K562 (cell line): ENCODE results near the gene LGALS12. TPM values are rescaled to one million over a fixed set of nuclear protein-coding genes. Genes with fewer than 3 reads are reported as not detected.

Experiments used
- ATAC-seq: fragments of 200-7000 bp; cut with Tn5 transposase; 3 replicates; pipeline ENCODE4 v1.9.1; 2020; ENCODE audit warnings: moderate library complexity
- BruUV-seq: library from RNA; stranded (reverse); fragments of 400-500 nt; replicated peaks from 2 replicates; lab custom pipeline; 2021; lab: Mats Ljungman, UMichigan
- CTCF ChIA-PET: fragments of 300-600 bp; formaldehyde crosslinking; extraction: SDS; loops from one replicate; lab custom pipeline; 2021; ENCODE audit warnings: low intra/inter-chr PET ratio; lab: Yijun Ruan, JAX
- POLR2A ChIA-PET: fragments of 300-600, 350-650 bp; sonication (Branson Sonifier 250); formaldehyde crosslinking; extraction: SDS; loops from one replicate; lab custom pipeline; 2021; ENCODE audit warnings: antibody characterized with exemption, inconsistent platforms; lab: Yijun Ruan, JAX
- DNase-seq, 4 experiments: peaks; one replicate each; pipeline versions ENCODE4 v3.0.0 to v3.0.0-alpha.2; 2011 to 2018; ENCODE audit warnings: low spot score in 3 of 4, mixed read lengths in 3 of 4; ENCODE audit errors: extremely low read depth in 1 of 4
- FAIRE-seq: peaks from 2 replicates; lab custom pipeline; 2011; peaks lifted over from hg19 to GRCh38; lab: Jason Lieb, UNC
- H2AFZ ChIP-seq: 2 replicates; pipeline ENCODE4 v1.6.0; 2011; ENCODE audit warnings: low read depth, low read length, control low read depth, inconsistent platforms
- H3K27ac ChIP-seq: fragments of 200-600 bp; 3 replicates; pipeline ENCODE4 v1.8.0; 2011; ENCODE audit warnings: low read depth, mild to moderate bottlenecking, control low read depth, inconsistent platforms, low read length, moderate library complexity, mixed read lengths; ENCODE audit errors: extremely low read depth
- H3K27me3 ChIP-seq, 2 experiments: fragments of 300-600 bp in 1 of 2; 2 replicates in 1 of 2; 3 replicates in 1 of 2; pipeline versions ENCODE4 v1.6.0 to v1.8.0; 2011; ENCODE audit warnings: inconsistent platforms in 2 of 2, low read length in 2 of 2, mild to moderate bottlenecking in 1 of 2, mixed read lengths in 1 of 2, moderate library complexity in 1 of 2; ENCODE audit not compliant: control insufficient read depth in 2 of 2, insufficient read depth in 2 of 2
- H3K36me3 ChIP-seq: fragments of 300-600 bp; 3 replicates; pipeline ENCODE4 v1.8.0; 2011; ENCODE audit warnings: mild to moderate bottlenecking, low read length, inconsistent platforms; ENCODE audit not compliant: control insufficient read depth, insufficient read depth
- H3K4me1 ChIP-seq, 2 experiments: fragments of 200-600 bp in 1 of 2; replicated peaks in 1 of 2; 2 replicates in 1 of 2; 3 replicates in 1 of 2; pipeline versions ENCODE4 v1.5.1 to v1.8.0; 2011; ENCODE audit warnings: inconsistent platforms in 2 of 2, low read length in 2 of 2, mild to moderate bottlenecking in 1 of 2, mixed read lengths in 1 of 2, moderate library complexity in 1 of 2; ENCODE audit not compliant: control insufficient read depth in 2 of 2, insufficient read depth in 2 of 2
- H3K4me2 ChIP-seq: 2 replicates; pipeline ENCODE4 v1.6.1; 2011; ENCODE audit warnings: low read length, control low read depth, inconsistent platforms, mixed read lengths; ENCODE audit not compliant: insufficient read depth
- H3K4me3 ChIP-seq: fragments of 200-600 bp; sonication (generic), shearing (Covaris generic); 2 replicates; pipeline ENCODE4 v1.5.1; 2016; ENCODE audit warnings: control low read depth, inconsistent platforms
- H3K79me2 ChIP-seq: fragments of 200-600 bp; 3 replicates; pipeline ENCODE4 v1.8.0; 2011; ENCODE audit warnings: low read length, inconsistent platforms; ENCODE audit not compliant: control insufficient read depth, insufficient read depth
- H3K9ac ChIP-seq, 2 experiments: 2 replicates each; pipeline versions ENCODE4 v1.6.0 to v1.6.1; 2011; ENCODE audit warnings: low read depth in 2 of 2, low read length in 2 of 2, control low read depth in 1 of 2, inconsistent platforms in 1 of 2, mild to moderate bottlenecking in 1 of 2, mixed read lengths in 1 of 2; ENCODE audit not compliant: insufficient read depth in 1 of 2
- H3K9me1 ChIP-seq: one replicate; pipeline ENCODE4 v1.6.0; 2011; ENCODE audit warnings: inconsistent platforms, mild to moderate bottlenecking, low read length, moderate library complexity; ENCODE audit not compliant: control insufficient read depth, insufficient read depth
- H3K9me3 ChIP-seq: replicated peaks from 2 replicates; pipeline ENCODE4 v1.5.1; 2011; ENCODE audit warnings: low read depth, low read length, inconsistent platforms; ENCODE audit not compliant: control insufficient read depth, insufficient read depth
- H4K20me1 ChIP-seq: replicated peaks from 2 replicates; pipeline ENCODE4 v1.6.1; 2011; ENCODE audit warnings: low read length, inconsistent platforms, mixed read lengths; ENCODE audit not compliant: control insufficient read depth, insufficient read depth
- ADNP ChIP-seq: fragments of 200-800 bp; sonication (Bioruptor generic); IDR thresholded peaks from 2 replicates; pipeline ENCODE4 v1.6.1; 2016; ENCODE audit warnings: missing genetic modification characterization, missing compliant biosample characterization
- BACH1 ChIP-seq: fragments of 200-800 bp; sonication (Bioruptor generic); IDR thresholded peaks from 2 replicates; pipeline ENCODE4 v1.6.1; 2016; ENCODE audit warnings: missing genetic modification characterization, missing compliant biosample characterization
- FOXK2 ChIP-seq, 2 experiments: fragments of 450-650 bp; IDR thresholded peaks in 1 of 2; conservative IDR thresholded peaks in 1 of 2; 2 replicates each; pipeline ENCODE4 v1.6.1; 2016; ENCODE audit warnings: low read depth in 2 of 2, mild to moderate bottlenecking in 1 of 2
- JUND ChIP-seq, 2 experiments: IDR thresholded peaks; 2 replicates in 1 of 2; 3 replicates in 1 of 2; pipeline ENCODE4 v1.6.1; 2011; ENCODE audit warnings: borderline replicate concordance in 2 of 2, low read depth in 2 of 2, low read length in 2 of 2, improper control_type of control experiment in 1 of 2, missing biosample characterization in 1 of 2, missing genetic modification characterization in 1 of 2, missing genetic modification reagents in 1 of 2
- MEIS2 ChIP-seq: fragments of 450-650 bp; IDR thresholded peaks from 2 replicates; pipeline ENCODE4 v1.6.1; 2014; ENCODE audit warnings: mild to moderate bottlenecking; ENCODE audit not compliant: partially characterized antibody
- NFE2 ChIP-seq: IDR thresholded peaks from 2 replicates; pipeline ENCODE4 v1.6.1; 2014; ENCODE audit warnings: antibody characterized with exemption, low read depth
- RFX1 ChIP-seq: fragments of 450-650 bp; IDR thresholded peaks from 2 replicates; pipeline ENCODE4 v1.6.1; 2016; ENCODE audit warnings: mild to moderate bottlenecking, moderate library complexity
- SMC3 ChIP-seq: conservative IDR thresholded peaks from 2 replicates; pipeline ENCODE4 v1.6.1; 2011; ENCODE audit warnings: low read depth, low read length, improper control_type of control experiment; ENCODE audit not compliant: insufficient read depth
- ZKSCAN3 ChIP-seq: fragments of 250-450 bp; sonication (Bioruptor Pico); IDR thresholded peaks from 2 replicates; pipeline ENCODE4 v1.4.0; 2020
- ZNF174 ChIP-seq: fragments of 250-450 bp; sonication (Bioruptor Pico); IDR thresholded peaks from 2 replicates; pipeline ENCODE4 v1.4.0; 2020; ENCODE audit warnings: mild to moderate bottlenecking
- ZNF436 ChIP-seq: fragments of 250-450, 450-650 bp; sonication (Bioruptor Pico); formaldehyde crosslinking; IDR thresholded peaks from 2 replicates; pipeline ENCODE4 v1.7.0; 2020; ENCODE audit warnings: mild to moderate bottlenecking
- WGBS: fragments of 100-300 bp; shearing (Covaris generic); methylation state at CpG from one replicate; pipeline ENCODE4 v1.1.6; 2016; ENCODE audit warnings: low coverage, mixed read lengths; ENCODE audit not compliant: insufficient coverage; ENCODE audit errors: missing lambda C conversion rate; 5-methylcytosine and 5-hydroxymethylcytosine counted together
- in situ Hi-C: fragments of 300-500 bp; cut with MboI; formaldehyde crosslinking; loops from 4 replicates; pipeline ENCODE4 v1.15.0; 2018; ENCODE audit warnings: inconsistent platforms, mixed read lengths
- intact Hi-C: fragments of 100-400 bp; cut with micrococcal nuclease; formaldehyde crosslinking; loops from 2 replicates; pipeline ENCODE4 v1.14.2; 2022
- polyA plus RNA-seq, 8 experiments: library from polyadenylated mRNA; depleted of rRNA in 4 of 8; stranded (reverse) in 5 of 8; unstranded in 3 of 8; fragments of >200 nt; fragmentation: Nextera tagmentation in 2 of 8; fragmentation: Illumina TruSeq in 1 of 8; extraction: Ambion mirVana in 2 of 8; extraction: Trizol in 1 of 8; gene quantifications; 2 replicates each; pipeline versions ENCODE4 v1.2.1 to v1.2.3, GENCODE V29; 2011 to 2014; ENCODE audit warnings: inconsistent platforms in 1 of 8, missing spikeins in 1 of 8
- total RNA-seq, 7 experiments: library from RNA; depleted of rRNA in 6 of 7; stranded (reverse); fragments of >200 nt in 6 of 7; fragmentation: Illumina TruSeq in 2 of 7; extraction: Trizol in 2 of 7; gene quantifications; 2 replicates each; pipeline versions ENCODE4 v1.2.1 to v1.2.3, GENCODE V29; 2011 to 2021; ENCODE audit warnings: low replicate concordance in 1 of 7
- TF ChIP-seq, protein P1 (sequence below): fragments of 450-650 bp; IDR thresholded peaks from 2 replicates; pipeline ENCODE4 v1.6.1; 2016
- TF ChIP-seq, protein P2 (sequence below): fragments of 250-450 bp; sonication (Bioruptor Pico); IDR thresholded peaks from 2 replicates; pipeline ENCODE4 v1.8.0; 2021; ENCODE audit warnings: borderline replicate concordance, mild to moderate bottlenecking, moderate library complexity; ENCODE audit not compliant: poor library complexity, severe bottlenecking
- TF ChIP-seq, protein P3 (sequence below), 2 experiments: IDR thresholded peaks in 1 of 2; conservative IDR thresholded peaks in 1 of 2; 2 replicates each; pipeline ENCODE4 v1.6.1; 2016; ENCODE audit warnings: low read depth in 2 of 2, mild to moderate bottlenecking in 1 of 2, missing compliant biosample characterization in 1 of 2, missing genetic modification characterization in 1 of 2, moderate library complexity in 1 of 2

The LGALS12 gene
- total and polyA plus RNA-seq, 9 of the 15 experiments (the other 6 are each of a cell fraction or from before 2014, with no cell fraction given) = 0.66 to 8.0 (median 5.0) TPM

DNA sequence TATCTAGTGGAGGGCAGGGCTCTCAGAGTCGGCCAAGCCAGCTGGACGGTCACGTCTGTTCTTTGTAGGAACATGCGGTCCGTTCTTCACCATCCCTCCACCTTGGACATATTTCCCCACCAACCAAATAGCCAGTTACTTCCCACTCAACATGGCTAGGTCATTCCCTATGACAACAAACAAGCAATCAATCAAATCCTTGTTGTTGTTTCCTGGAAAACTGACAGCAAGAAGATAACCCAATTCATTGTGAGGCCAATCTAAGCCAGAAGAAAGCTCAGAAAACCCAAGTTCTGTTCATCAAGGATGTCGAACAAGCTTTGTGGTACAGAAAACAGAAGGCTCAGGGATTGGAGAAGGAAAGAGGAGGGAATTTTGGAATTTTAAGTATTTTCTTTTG, 25.8 kb upstream of the LGALS12 start:
- H3K79me2 ChIP-seq = no peaks in the 10 kb centered on the region
- H3K9me3 ChIP-seq = peaks cover 4% of the 10 kb centered on the region; the same call in 1 of the 2 replicates
- H2AFZ ChIP-seq = no peak overlapping the region
- no peak for FAIRE-seq
- WGBS = 47% methylated on average over 6 of the region's 6 CpGs
- H3K4me3 ChIP-seq = no peak overlapping the region
- H3K9me1 ChIP-seq = no peaks in the 10 kb centered on the region
- BruUV-seq = no TSS peak
- no peak overlapping the region for H3K4me2 ChIP-seq
- H3K27ac ChIP-seq = no peak overlapping the region
- H3K4me1 ChIP-seq = peaks cover 0 to 6% of the 10 kb centered on the region in 2 experiments; a peak in 2 of 5 replicates
- no peak overlapping the region for H3K9ac ChIP-seq
- peak; percentile 48 to 53; a peak in 2 of 4 replicates for TF ChIP-seq FOXK2 (conservative IDR thresholded peaks at IDR 0.05 in 1 of 2, IDR thresholded peaks at IDR 0.05 in 1 of 2; ENCODE audit: low read depth in 2 of 2)
- TF ChIP-seq RFX1 = 0 out of 2 replicates have a peak, but pooled peaks have one; percentile 10
- no peak for TF ChIP-seq ADNP (tag)
- TF ChIP-seq ZNF174 (CRISPR knock-in tag) = no peak
- no peak for TF ChIP-seq BACH1 (tag)
- TF ChIP-seq, protein P1, sequence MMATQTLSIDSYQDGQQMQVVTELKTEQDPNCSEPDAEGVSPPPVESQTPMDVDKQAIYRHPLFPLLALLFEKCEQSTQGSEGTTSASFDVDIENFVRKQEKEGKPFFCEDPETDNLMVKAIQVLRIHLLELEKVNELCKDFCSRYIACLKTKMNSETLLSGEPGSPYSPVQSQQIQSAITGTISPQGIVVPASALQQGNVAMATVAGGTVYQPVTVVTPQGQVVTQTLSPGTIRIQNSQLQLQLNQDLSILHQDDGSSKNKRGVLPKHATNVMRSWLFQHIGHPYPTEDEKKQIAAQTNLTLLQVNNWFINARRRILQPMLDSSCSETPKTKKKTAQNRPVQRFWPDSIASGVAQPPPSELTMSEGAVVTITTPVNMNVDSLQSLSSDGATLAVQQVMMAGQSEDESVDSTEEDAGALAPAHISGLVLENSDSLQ = peak; percentile 88
- TF ChIP-seq ZKSCAN3 (CRISPR knock-in tag) = no peak
- TF ChIP-seq ZNF436 (CRISPR knock-in tag) = no peak
- TF ChIP-seq MEIS2 = peak; percentile 93
- TF ChIP-seq, protein P2, sequence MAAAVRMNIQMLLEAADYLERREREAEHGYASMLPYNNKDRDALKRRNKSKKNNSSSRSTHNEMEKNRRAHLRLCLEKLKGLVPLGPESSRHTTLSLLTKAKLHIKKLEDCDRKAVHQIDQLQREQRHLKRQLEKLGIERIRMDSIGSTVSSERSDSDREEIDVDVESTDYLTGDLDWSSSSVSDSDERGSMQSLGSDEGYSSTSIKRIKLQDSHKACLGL (CRISPR knock-in tag) = no peak
- TF ChIP-seq JUND (IDR thresholded peaks at IDR 0.05; ENCODE audit: borderline replicate concordance, low read depth, low read length) = no peak
- TF ChIP-seq JUND (tag; IDR thresholded peaks at IDR 0.05; ENCODE audit: borderline replicate concordance, low read depth, low read length) = no peak
- TF ChIP-seq NFE2 = no peak
- TF ChIP-seq SMC3 = no peak
- TF ChIP-seq, protein P3, sequence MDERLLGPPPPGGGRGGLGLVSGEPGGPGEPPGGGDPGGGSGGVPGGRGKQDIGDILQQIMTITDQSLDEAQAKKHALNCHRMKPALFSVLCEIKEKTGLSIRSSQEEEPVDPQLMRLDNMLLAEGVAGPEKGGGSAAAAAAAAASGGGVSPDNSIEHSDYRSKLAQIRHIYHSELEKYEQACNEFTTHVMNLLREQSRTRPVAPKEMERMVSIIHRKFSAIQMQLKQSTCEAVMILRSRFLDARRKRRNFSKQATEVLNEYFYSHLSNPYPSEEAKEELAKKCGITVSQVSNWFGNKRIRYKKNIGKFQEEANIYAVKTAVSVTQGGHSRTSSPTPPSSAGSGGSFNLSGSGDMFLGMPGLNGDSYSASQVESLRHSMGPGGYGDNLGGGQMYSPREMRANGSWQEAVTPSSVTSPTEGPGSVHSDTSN (CRISPR knock-in tag; IDR thresholded peaks at IDR 0.05; ENCODE audit: low read depth) = peak; percentile 38
- TF ChIP-seq, protein P3 (tag; conservative IDR thresholded peaks at IDR 0.05; ENCODE audit: low read depth) = peak; percentile 76
- TF ChIP-seq, all 486 proteins: peak for 5
- no peak for ATAC-seq
- CTCF ChIA-PET = interaction anchor here (0.6 to 4.1 kb wide), 4 partner anchors 108 to 259 kb away, joined by 3 to 53 read pairs (median 5); no protein-coding TSS in a partner anchor
- POLR2A ChIA-PET = interaction anchor here (1.6 kb wide), 1 partner anchor 9 kb away, joined by 4 read pairs; no protein-coding TSS in a partner anchor
- Histone ChIP-seq H4K20me1 (no peaks in the 10 kb centered on the region), H3K27me3 (no peaks in the 10 kb centered on the region), H3K36me3 (no peaks in the 10 kb centered on the region)
- DNase-seq = no peak
- in situ Hi-C loops = no loop called here
- intact Hi-C loops = no loop called here
